H9 (cell line): ENCODE data around the gene PDYN. TPM values are rescaled to one million over a fixed set of nuclear protein-coding genes. Genes with fewer than 3 reads are reported as not detected.

Experiments used
- DNase-seq: peaks from one replicate; pipeline ENCODE4 v3.0.0-alpha.2; 2017
- H2AFZ ChIP-seq: one replicate; pipeline ENCODE4 v1.6.1; 2013; ENCODE audit warnings: mild to moderate bottlenecking, low read length, control low read depth, moderate library complexity
- H2AK5ac ChIP-seq: 2 replicates; pipeline ENCODE4 v1.6.1; 2013; ENCODE audit warnings: low read length, control low read depth, mixed read lengths; ENCODE audit not compliant: insufficient read length
- H2BK120ac ChIP-seq: one replicate; pipeline ENCODE4 v1.6.1; 2013; ENCODE audit warnings: low read depth, mild to moderate bottlenecking, low read length, control low read depth, inconsistent platforms; ENCODE audit not compliant: poor library complexity, severe bottlenecking
- H2BK12ac ChIP-seq: 2 replicates; pipeline ENCODE4 v1.6.1; 2013; ENCODE audit warnings: low read length, control low read depth, mixed read lengths, low read depth; ENCODE audit not compliant: insufficient read length
- H2BK15ac ChIP-seq: 2 replicates; pipeline ENCODE4 v1.6.1; 2013; ENCODE audit warnings: low read depth, low read length, control low read depth
- H2BK20ac ChIP-seq: one replicate; pipeline ENCODE4 v1.6.1; 2013; ENCODE audit warnings: low read depth, mild to moderate bottlenecking, low read length, control low read depth, inconsistent platforms; ENCODE audit not compliant: poor library complexity, severe bottlenecking
- H2BK5ac ChIP-seq: 2 replicates; pipeline ENCODE4 v1.6.1; 2013; ENCODE audit warnings: low read length, control low read depth, mixed read lengths; ENCODE audit not compliant: insufficient read length
- H3K14ac ChIP-seq: 2 replicates; pipeline ENCODE4 v1.6.1; 2013; ENCODE audit warnings: low read length, control low read depth; ENCODE audit not compliant: insufficient read depth
- H3K18ac ChIP-seq: 2 replicates; pipeline ENCODE4 v1.6.1; 2013; ENCODE audit warnings: low read depth, mild to moderate bottlenecking, mixed read lengths, low read length, control low read depth; ENCODE audit not compliant: insufficient read length
- H3K23ac ChIP-seq: 2 replicates; pipeline ENCODE4 v1.6.1; 2013; ENCODE audit warnings: low read length, control low read depth, mixed read lengths, low read depth; ENCODE audit not compliant: insufficient read length
- H3K23me2 ChIP-seq: 2 replicates; pipeline ENCODE4 v1.6.1; 2013; ENCODE audit warnings: low read depth, mild to moderate bottlenecking, mixed read lengths, low read length, control low read depth; ENCODE audit not compliant: insufficient read length, poor library complexity, severe bottlenecking
- H3K27ac ChIP-seq: 2 replicates; pipeline ENCODE4 v1.5.1; 2013; ENCODE audit warnings: low read length, control low read depth, mixed read lengths, low read depth; ENCODE audit not compliant: insufficient read length
- H3K27me3 ChIP-seq: 2 replicates; pipeline ENCODE4 v1.6.1; 2013; ENCODE audit warnings: low read length, control low read depth, inconsistent platforms; ENCODE audit not compliant: insufficient read depth
- H3K4ac ChIP-seq: 2 replicates; pipeline ENCODE4 v1.6.1; 2013; ENCODE audit warnings: low read depth, mild to moderate bottlenecking, control low read depth, inconsistent platforms, low read length, moderate library complexity
- H3K4me1 ChIP-seq: 2 replicates; pipeline ENCODE4 v1.6.1; 2013; ENCODE audit warnings: low read length, control low read depth, inconsistent platforms; ENCODE audit not compliant: insufficient read depth
- H3K4me2 ChIP-seq: 2 replicates; pipeline ENCODE4 v1.6.1; 2013; ENCODE audit warnings: low read length, control low read depth, mixed read lengths; ENCODE audit not compliant: insufficient read length, insufficient read depth
- H3K56ac ChIP-seq: 2 replicates; pipeline ENCODE4 v1.6.1; 2013; ENCODE audit warnings: low read depth, mild to moderate bottlenecking, mixed read lengths, low read length, control low read depth; ENCODE audit not compliant: insufficient read length
- H3K79me1 ChIP-seq: 2 replicates; pipeline ENCODE4 v1.6.1; 2013; ENCODE audit warnings: low read depth, mild to moderate bottlenecking, moderate library complexity, low read length, control low read depth, inconsistent platforms; ENCODE audit not compliant: insufficient read depth, poor library complexity, severe bottlenecking
- H3K79me2 ChIP-seq: 2 replicates; pipeline ENCODE4 v1.6.1; 2013; ENCODE audit warnings: low read length, control low read depth, inconsistent platforms; ENCODE audit not compliant: insufficient read depth
- H3K9ac ChIP-seq: 2 replicates; pipeline ENCODE4 v1.6.1; 2013; ENCODE audit warnings: low read length, control low read depth, mixed read lengths; ENCODE audit not compliant: insufficient read length; ENCODE audit errors: extremely low read depth
- H3K9me3 ChIP-seq: one replicate; pipeline ENCODE4 v1.6.1; 2013; ENCODE audit warnings: low read depth, low read length, inconsistent platforms; ENCODE audit not compliant: control insufficient read depth
- H3T11ph ChIP-seq: one replicate; pipeline ENCODE4 v1.6.1; 2013; ENCODE audit warnings: mild to moderate bottlenecking, low read length, control low read depth, inconsistent platforms
- H4K20me1 ChIP-seq: one replicate; pipeline ENCODE4 v1.6.1; 2013; ENCODE audit not compliant: control insufficient read depth, insufficient read length, insufficient read depth
- H4K5ac ChIP-seq: 2 replicates; pipeline ENCODE4 v1.6.1; 2013; ENCODE audit warnings: low read depth, mild to moderate bottlenecking, mixed read lengths, low read length, control low read depth; ENCODE audit not compliant: insufficient read length
- H4K8ac ChIP-seq: replicated peaks from 2 replicates; pipeline ENCODE4 v1.6.1; 2013; ENCODE audit warnings: low read length, control low read depth, mixed read lengths, low read depth; ENCODE audit not compliant: insufficient read length
- H4K91ac ChIP-seq: 2 replicates; pipeline ENCODE4 v1.6.1; 2013; ENCODE audit warnings: low read depth, mild to moderate bottlenecking, moderate library complexity, mixed read lengths, low read length, control low read depth; ENCODE audit not compliant: insufficient read length
- H3K27ac Mint-ChIP-seq, 3 experiments: 2 replicates in 2 of 3; 3 replicates in 1 of 3; pipeline ENCODE4 v1.8.0; 2020 to 2021; ENCODE audit warnings: mixed read lengths in 3 of 3, mild to moderate bottlenecking in 1 of 3, moderate library complexity in 1 of 3
- H3K27me3 Mint-ChIP-seq: 2 replicates; pipeline ENCODE4 v1.8.0; 2021; ENCODE audit warnings: low read depth, mild to moderate bottlenecking, moderate library complexity, mixed read lengths
- H3K36me3 Mint-ChIP-seq, 3 experiments: 2 replicates in 2 of 3; 3 replicates in 1 of 3; pipeline ENCODE4 v1.8.0; 2020 to 2021; ENCODE audit warnings: low read depth in 3 of 3, mixed read lengths in 3 of 3; ENCODE audit not compliant: insufficient read depth in 1 of 3
- H3K4me1 Mint-ChIP-seq, 2 experiments: 2 replicates each; pipeline ENCODE4 v1.8.0; 2020; ENCODE audit warnings: mixed read lengths in 2 of 2
- H3K4me3 Mint-ChIP-seq, 2 experiments: 2 replicates in 1 of 2; 3 replicates in 1 of 2; pipeline ENCODE4 v1.8.0; 2020 to 2021; ENCODE audit warnings: mild to moderate bottlenecking in 2 of 2, mixed read lengths in 2 of 2, moderate library complexity in 1 of 2
- H3K9me3 Mint-ChIP-seq, 2 experiments: 2 replicates in 1 of 2; 3 replicates in 1 of 2; pipeline ENCODE4 v1.8.0; 2020; ENCODE audit warnings: mild to moderate bottlenecking in 2 of 2, mixed read lengths in 2 of 2, moderate library complexity in 1 of 2
- CTCF ChIP-seq: fragments of 200-600 bp; sonication (generic); conservative IDR thresholded peaks from 3 replicates; pipeline ENCODE4 v1.8.0; 2021; ENCODE audit warnings: antibody characterized with exemption, mild to moderate bottlenecking
- WGBS: extraction: QIAGEN DNeasy Blood & Tissue Kit; methylation state at CpG from one replicate; pipeline ENCODE4 v1.1.7; 2013; ENCODE audit warnings: missing lambda C conversion rate, low lambda C conversion rate, mixed read lengths; ENCODE audit not compliant: insufficient read length; ENCODE audit errors: extremely low coverage; 5-methylcytosine and 5-hydroxymethylcytosine counted together
- total RNA-seq: library from RNA; stranded (reverse); gene quantifications from 2 replicates; pipeline ENCODE4 v1.2.1, GENCODE V29; 2021

Gene PDYN
- total RNA-seq, 1 experiment from 2014 or later, result 0.63 TPM

DNA sequence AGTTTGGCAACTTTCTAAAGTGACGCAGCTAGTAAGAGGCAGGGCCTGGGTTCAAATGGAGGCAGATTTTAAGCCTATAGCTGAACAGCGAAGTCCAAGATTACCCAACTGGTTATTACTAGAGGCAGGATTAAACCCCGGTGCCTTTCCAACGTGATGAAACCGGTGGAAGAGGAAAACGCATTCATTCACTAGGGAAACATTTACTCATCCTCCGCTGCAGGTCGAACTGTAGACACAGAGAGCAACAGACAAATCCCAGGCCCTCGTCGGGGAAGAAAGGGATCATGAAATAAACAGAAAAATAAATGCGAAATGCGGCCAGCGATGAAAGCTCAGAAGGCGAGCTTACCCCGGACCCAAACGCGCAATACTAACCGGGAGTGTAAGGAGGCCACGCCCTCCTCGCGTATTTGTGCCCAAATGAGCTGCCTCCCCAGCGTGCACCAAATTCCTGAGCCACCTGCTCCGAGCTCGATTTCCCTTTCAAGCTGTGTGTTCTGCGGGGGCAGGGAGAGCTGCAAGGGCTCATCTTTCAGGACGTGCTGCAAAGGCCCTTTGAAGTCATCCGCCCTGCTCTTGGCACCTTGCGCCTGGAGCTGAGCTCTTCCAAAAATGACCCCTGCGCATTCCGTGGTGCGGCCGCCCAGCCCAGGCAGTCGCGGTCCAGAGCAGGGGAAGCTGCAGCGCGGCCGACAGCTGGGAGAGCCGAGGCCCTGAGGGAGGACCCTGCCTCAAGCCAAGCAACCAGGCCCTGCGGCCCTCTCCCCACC lies 46.9 kb downstream of the PDYN start:
- peak overlapping the region; percentile 76 to 96 (median 78); a peak in 6 of 7 replicates for H3K27ac Mint-ChIP-seq
- peaks cover 2% of the 10 kb centered on the region; the same call in 1 of the 2 replicates for H3K4me1 ChIP-seq
- H3K4me1 Mint-ChIP-seq, result peaks cover 50 to 64% of the 10 kb centered on the region in 2 experiments
- H3K27me3 ChIP-seq, result no peaks in the 10 kb centered on the region; the same call in 1 of the 2 replicates
- no peaks in the 10 kb centered on the region for H3K79me2 ChIP-seq
- no peaks in the 10 kb centered on the region; a peak in 2 of 5 replicates for H3K9me3 Mint-ChIP-seq
- no peaks in the 10 kb centered on the region for H3K9me3 ChIP-seq
- peak overlapping the region; percentile 68 for H3K4me2 ChIP-seq
- H4K8ac ChIP-seq, result no peak overlapping the region
- no peak overlapping the region for H2BK12ac ChIP-seq
- peak overlapping the region; percentile 64 to 75 for H3K4me3 Mint-ChIP-seq
- peaks cover 66% of the 10 kb centered on the region for H3K27me3 Mint-ChIP-seq
- no peak overlapping the region for H3K27ac ChIP-seq
- H2BK5ac ChIP-seq, result no peak overlapping the region
- no peak overlapping the region for H3K4ac ChIP-seq
- H2AK5ac ChIP-seq, result no peak overlapping the region
- H4K91ac ChIP-seq, result no peak overlapping the region
- no peaks in the 10 kb centered on the region for H4K20me1 ChIP-seq
- H3K14ac ChIP-seq, result no peak overlapping the region
- no peaks in the 10 kb centered on the region for H3K79me1 ChIP-seq
- WGBS, result no CpG with 5 or more reads among the region's 39 CpGs
- peaks cover 9% of the 10 kb centered on the region for H3K23me2 ChIP-seq
- H2BK15ac ChIP-seq, result no peak overlapping the region
- H3K23ac ChIP-seq, result no peak overlapping the region
- H3K36me3 Mint-ChIP-seq, result no peaks in the 10 kb centered on the region
- TF ChIP-seq CTCF, result no peak
- no peak overlapping the region for H3K56ac ChIP-seq
- no peak overlapping the region for H2BK120ac ChIP-seq
- H3K9ac ChIP-seq, result no peak overlapping the region
- peak overlapping the region; percentile 57 for H2AFZ ChIP-seq
- peak; percentile 96 for DNase-seq
- H3K18ac ChIP-seq, result peak overlapping the region; percentile 47
- H4K5ac ChIP-seq, result no peak overlapping the region
- H3T11ph ChIP-seq, result no peak overlapping the region
- no peak overlapping the region for H2BK20ac ChIP-seq
